HCT116 (cell line): ENCODE results near the gene PLEKHA6.

Experiments used
- CEBPB ChIP-seq: IDR thresholded peaks from 2 replicates; pipeline ENCODE4 v1.6.1; 2012; ENCODE audit warnings: low read depth
- CTCF ChIP-seq, 3 experiments: fragments of 200-600 bp in 1 of 3; sonication (generic) in 1 of 3; IDR thresholded peaks in 2 of 3; conservative IDR thresholded peaks in 1 of 3; 2 replicates each; pipeline ENCODE4 v1.5.1; 2012 to 2017; ENCODE audit warnings: low read depth in 2 of 3, low read length in 2 of 3, antibody characterized with exemption in 1 of 3, borderline replicate concordance in 1 of 3, control low read depth in 1 of 3, mild to moderate bottlenecking in 1 of 3, mixed read lengths in 1 of 3, mixed run types in 1 of 3, moderate library complexity in 1 of 3; ENCODE audit not compliant: insufficient read depth in 1 of 3
- EZH2 ChIP-seq: fragments of 200-600 bp; sonication (generic); IDR thresholded peaks from 2 replicates; pipeline ENCODE4 v1.6.1; 2017; ENCODE audit warnings: antibody characterized with exemption, mixed run types
- EZH2phosphoT487 ChIP-seq: fragments of 200-600 bp; IDR thresholded peaks from 2 replicates; pipeline ENCODE4 v1.6.1; 2018; ENCODE audit warnings: antibody characterized with exemption, borderline replicate concordance
- FOSL1 ChIP-seq: IDR thresholded peaks from 2 replicates; pipeline ENCODE4 v1.6.1; 2012; ENCODE audit warnings: low read depth
- POLR2A ChIP-seq: IDR thresholded peaks from 2 replicates; pipeline ENCODE4 v1.7.0; 2011; ENCODE audit warnings: borderline replicate concordance; ENCODE audit not compliant: insufficient read depth, insufficient read length; ENCODE audit errors: extremely low read depth
- POLR2AphosphoS5 ChIP-seq: IDR thresholded peaks from 2 replicates; pipeline ENCODE4 v1.6.1; 2011; ENCODE audit warnings: mild to moderate bottlenecking, low read depth, low read length, moderate library complexity
- TCF7L2 ChIP-seq: IDR thresholded peaks from 2 replicates; pipeline ENCODE4 v1.7.0; 2011; ENCODE audit warnings: borderline replicate concordance, inconsistent platforms; ENCODE audit not compliant: insufficient read depth, insufficient read length; ENCODE audit errors: extremely low read depth
- ZBTB33 ChIP-seq: IDR thresholded peaks from 2 replicates; pipeline ENCODE4 v1.6.1; 2011; ENCODE audit warnings: mild to moderate bottlenecking, low read length, moderate library complexity; ENCODE audit not compliant: insufficient replicate concordance; ENCODE audit errors: extremely low read depth
- ZFX ChIP-seq: fragments of 450-650 bp; IDR thresholded peaks from 2 replicates; pipeline ENCODE4 v1.6.1; 2017
- TF ChIP-seq, protein P1 (sequence below): IDR thresholded peaks from 2 replicates; pipeline ENCODE4 v1.6.1; 2012

GRCh38 chr1:204203206-204203767 is 156.4 kb downstream of the PLEKHA6 start:
- TF ChIP-seq CTCF (IDR thresholded peaks at IDR 0.05 in 2 of 3, conservative IDR thresholded peaks at IDR 0.05 in 1 of 3; ENCODE audit: borderline replicate concordance in 1 of 3, insufficient read depth in 1 of 3, low read depth in 2 of 3, low read length in 2 of 3) (no peak), POLR2A (no peak), FOSL1 (no peak), CEBPB (no peak), TCF7L2 (no peak), ZFX (no peak), EZH2 (no peak), EZH2phosphoT487 (no peak), ZBTB33 (no peak), POLR2AphosphoS5 (no peak)
- TF ChIP-seq, protein P1, sequence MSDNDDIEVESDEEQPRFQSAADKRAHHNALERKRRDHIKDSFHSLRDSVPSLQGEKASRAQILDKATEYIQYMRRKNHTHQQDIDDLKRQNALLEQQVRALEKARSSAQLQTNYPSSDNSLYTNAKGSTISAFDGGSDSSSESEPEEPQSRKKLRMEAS: no peak
